Measurements from ENCODE around the gene SFSWAP.
"Not testable (repeated sequence)": the region's sequence is repeated elsewhere in the genome, so short reads cannot be mapped to it uniquely, and the experiment has no call there.

Gene SFSWAP

DNA sequence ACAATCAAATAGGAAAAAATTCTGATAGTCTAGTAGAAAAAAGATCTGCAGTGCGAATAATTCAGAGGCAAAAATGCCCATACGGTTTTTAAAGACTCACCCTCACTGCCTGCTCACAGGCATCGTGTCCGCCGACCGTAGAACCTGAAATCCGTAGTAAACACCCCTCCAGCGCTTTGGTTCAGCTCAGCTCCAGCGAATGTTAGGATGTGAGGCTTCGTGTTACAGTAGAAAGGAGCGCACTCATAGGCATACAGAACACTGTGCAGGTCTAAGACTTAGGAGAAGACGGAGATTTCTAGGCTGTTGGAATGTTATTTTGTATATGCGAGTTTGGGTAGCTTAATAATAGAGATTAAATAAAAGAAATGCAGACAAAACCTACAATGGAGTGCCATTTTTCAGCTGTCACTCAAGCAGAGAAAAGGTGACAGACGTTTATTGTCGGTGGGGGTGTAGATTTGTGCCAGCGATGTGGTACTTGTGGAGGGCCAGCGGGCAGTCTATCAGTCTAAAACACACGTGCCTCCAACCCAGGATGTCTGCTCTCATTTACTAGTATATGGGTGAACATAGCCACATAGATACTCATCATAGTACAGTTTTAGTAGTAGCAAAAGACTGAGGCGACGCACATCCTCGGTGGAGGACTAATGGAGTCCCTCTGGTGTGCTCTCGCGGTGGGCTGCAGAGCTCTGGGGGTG, 25.7 kb downstream of the SFSWAP start:
- no peak for DNase-seq (ENCODE audit: low read depth)

DNA sequence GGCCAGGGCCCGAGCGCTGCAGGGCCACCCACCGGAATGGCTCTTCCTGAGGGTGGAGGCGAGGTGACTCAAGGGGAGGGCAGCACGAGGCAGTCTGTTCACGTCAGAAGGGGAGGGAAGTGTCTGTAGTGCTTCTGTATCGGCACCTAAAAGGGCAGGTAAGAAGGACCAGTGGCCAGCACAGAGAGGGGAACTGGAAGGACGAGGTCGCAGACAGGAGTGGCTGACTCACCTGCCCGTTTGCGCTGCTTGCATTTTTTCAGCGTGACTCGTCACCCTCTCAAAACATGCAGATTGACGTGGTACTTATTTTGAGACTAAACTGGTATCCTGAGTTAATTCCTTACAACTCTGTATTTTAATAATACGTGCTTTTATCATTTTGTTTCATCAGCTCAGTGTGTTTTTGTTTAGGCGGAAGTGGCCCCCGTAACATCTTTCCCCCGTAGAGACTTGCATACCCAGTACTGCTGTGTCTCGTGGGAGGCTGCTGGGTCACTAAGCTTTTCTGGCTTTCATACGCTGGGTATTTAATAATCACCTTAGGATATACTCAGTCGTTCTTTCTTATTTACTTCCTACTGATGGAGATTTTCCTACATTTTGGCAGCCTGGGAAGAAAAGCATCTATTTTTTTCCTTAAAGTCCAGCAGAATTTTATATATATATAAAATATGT, 26.4 kb downstream of the SFSWAP start:
- no peak for DNase-seq (ENCODE audit: low read depth)

DNA sequence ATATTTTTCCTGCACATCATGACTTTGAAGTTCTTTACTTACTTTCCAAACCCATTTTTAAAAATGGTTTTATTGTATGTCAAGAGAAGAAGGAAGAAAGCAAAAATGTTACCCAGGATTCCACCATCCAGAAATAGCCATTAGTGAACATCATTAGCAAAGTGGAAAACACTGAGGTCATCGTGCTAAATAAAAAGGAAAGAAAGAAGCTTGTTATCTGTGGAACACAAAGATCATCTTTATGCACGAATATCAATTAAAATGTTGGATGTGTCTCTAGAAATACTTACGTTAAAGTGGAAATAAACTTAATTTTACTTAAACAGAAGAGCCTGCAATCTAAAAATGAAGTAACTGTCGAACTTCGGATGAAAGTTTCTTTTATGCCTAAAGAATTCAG, 27.3 kb downstream of the SFSWAP start:
- no peak for DNase-seq (ENCODE audit: low read depth)

DNA sequence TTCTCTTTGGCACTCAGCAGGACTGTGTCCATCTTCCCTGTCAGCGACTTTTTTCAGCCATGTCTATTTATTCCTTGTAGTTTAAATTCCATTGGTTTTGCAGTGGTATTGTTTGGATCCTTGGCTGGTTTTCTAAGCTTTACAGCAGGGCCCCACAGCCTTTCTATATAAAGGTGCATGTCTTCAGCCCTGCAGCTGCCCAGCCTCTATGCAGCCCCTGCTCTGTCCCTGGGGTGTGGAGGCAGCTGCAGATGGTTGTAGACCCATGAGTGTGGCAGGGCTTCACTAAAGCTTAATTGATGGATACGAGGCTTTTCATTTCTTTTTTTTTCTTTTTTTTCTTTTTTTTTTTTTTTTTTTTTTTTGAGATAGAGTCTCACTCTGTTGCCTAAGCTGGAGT, 29.7 kb downstream of the SFSWAP start:
- DNase-seq (ENCODE audit: low read depth), result no peak

DNA sequence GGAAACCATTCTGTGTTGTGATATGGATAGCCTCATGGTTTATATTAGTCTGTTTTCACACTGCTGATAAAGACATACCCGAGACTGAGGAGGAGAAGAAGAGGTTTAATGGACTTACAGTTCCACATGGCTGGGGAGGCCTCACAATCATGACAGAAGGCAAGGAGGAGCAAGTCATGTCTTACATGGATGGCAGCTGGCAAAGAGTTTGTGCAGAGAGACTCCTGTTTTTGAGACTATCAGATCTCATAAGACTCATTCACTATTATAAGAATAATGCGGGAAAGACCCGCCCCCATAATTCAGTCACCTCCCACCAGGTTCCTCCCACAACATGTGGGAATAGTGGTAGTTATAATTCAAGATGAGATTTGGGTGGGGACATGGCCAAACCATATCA, 31.9 kb downstream of the SFSWAP start:
- DNase-seq (ENCODE audit: low read depth), result not testable (repeated sequence)

DNA sequence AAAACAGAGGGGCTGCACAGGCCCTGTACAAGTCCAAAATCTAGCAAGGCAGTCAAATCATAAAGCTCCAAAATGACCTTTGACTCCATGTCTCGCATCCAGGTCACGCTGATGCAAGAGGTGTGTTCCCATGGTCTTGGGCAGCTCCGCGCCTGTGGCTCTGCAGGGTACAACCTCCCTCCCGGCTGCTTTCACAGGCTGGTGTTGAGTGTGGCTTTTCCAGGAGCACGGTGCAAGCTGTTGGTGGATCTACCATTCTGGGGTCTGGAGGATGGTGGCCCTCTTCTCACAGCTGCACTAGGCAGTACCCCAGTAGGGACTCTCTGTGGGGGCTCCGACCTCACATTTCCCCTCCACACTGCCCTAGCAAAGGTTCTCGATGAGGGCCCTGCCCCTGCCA, 32.5 kb downstream of the SFSWAP start:
- DNase-seq (ENCODE audit: low read depth), result not testable (repeated sequence)

DNA sequence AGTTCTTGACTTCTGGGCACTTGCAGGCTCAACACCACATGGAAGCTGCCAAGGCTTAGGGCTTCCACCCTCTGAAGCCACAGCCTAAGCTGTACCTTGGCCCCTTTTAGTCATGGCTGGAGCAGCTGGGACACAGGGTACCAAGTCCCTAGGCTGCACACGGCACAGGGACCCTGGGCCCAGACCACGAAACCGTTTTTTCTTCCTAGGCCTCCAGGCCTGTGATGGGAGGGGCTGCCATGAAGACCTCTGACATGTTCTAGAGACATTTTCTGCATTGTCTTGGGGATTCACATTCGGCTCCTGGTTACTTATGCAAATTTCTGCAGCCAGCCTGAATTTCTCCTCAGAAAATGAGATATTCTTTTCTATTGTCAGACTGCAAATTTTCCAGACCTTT, 33.0 kb downstream of the SFSWAP start:
- DNase-seq (ENCODE audit: low read depth), result not testable (repeated sequence)

DNA sequence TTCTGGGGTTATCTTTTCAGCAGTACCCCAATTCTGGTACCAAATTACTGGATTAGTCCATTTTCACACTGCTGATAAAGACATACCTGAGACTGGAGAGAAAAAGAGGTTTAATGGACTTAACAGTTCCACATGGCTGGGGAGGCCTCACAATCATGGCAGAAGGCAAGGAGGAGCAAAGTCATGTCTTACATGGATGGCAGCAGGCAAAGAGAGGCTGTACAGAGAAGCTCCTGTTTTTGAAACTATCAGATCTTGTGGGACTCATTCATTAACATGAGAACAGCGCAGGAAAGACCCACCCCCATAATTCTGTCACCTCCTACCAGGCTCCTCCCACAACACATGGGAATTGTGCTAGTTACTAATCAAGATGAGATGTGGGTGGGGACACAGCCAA, 33.8 kb downstream of the SFSWAP start:
- DNase-seq (ENCODE audit: low read depth), result not testable (repeated sequence)

DNA sequence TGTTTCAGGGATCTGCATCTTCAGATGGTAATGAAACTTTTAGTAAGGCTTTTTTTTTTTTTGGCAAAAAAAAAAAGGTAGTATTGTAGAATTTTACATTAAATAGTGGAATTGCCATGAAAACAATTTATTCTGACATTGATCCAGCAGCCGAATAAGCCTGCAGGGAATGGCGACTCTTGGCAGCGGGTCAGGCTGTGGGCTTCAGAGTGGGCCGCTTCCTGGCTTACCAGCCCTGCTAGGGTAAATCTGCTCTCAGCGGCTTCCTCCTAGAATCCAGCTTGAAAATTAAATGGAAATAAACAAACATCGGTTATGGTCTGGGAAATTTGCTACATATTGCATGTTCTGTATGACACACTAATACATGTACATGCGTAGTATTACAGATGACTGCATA, 34.8 kb downstream of the SFSWAP start:
- no peak for DNase-seq (ENCODE audit: low read depth)

DNA sequence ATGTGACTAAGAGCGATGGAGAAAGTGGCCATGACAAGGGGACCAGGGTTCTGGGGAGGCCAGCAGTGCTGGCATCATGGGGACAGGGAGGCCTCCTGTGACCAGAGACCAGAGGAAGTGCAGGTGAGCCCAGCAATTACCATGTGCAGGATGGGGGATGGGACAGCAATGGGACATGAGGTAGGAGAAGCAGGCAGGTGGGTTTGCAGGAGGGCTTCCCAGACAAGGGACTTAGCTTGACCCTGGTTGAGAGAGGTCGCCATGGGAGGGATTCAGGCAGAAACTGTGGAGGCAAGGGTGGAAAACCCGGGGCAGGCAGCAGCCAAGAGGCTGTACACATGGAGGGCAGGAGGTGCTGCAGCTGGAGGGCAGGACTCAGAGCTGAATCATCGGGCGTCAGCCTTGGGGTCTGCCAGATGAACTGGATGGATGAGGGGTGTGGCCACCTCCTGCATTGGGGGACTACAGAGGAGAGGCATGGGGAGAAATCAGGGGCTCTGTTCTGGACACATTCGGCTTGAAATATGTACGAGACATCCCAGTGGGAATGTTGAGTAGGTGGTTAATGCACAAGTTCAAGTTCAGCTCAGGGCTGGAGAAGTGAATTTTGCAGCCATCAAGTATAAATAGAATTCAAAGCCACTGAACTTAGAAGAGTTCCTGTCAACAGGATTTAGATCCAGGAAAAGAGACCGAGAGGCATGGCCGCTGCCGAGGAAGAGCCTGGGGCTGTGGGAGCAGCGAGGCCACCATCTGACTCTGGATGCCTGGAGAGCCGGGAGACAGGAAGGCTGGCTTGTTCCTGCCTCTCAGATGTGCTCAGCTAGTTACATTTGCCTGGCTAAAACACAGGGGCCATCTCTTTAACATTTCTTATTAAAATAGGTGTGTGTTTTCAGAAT, 36.6 kb downstream of the SFSWAP start:
- no peak for DNase-seq (ENCODE audit: low read depth)

DNA sequence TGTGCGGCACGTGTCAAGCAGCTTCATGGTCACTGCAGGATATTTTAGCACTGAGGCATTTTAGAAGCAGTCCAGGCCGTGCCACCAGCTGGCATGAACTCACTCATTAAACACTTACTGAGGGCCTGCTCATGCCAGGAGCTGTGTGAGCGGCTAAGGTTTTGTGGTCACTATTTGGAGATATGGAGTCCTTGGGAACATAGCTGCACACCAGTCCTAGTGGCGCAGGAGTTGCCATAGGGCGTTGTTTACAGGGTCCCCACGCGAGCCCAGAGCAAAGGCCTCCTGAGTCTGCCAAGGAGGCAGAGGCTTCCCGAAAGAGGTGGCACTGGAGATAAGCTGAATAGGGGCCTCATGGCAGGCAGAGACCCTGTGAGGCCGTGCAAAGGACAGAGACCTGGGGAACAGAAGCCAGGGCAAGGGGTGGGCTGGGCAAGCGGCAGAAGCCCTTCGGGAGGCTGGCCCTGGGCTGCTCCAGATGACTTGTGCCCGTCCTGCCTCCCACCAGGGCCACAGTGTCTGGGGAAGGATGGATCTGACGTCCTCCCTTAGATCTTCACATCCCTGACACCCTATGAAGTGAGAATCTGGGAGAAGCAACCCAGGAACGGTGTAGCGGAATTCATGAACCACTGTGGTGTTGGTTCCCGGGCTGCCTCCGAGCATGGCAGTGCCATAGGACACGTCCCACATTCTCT, 38.9 kb downstream of the SFSWAP start:
- no peak for DNase-seq (ENCODE audit: low read depth)

DNA sequence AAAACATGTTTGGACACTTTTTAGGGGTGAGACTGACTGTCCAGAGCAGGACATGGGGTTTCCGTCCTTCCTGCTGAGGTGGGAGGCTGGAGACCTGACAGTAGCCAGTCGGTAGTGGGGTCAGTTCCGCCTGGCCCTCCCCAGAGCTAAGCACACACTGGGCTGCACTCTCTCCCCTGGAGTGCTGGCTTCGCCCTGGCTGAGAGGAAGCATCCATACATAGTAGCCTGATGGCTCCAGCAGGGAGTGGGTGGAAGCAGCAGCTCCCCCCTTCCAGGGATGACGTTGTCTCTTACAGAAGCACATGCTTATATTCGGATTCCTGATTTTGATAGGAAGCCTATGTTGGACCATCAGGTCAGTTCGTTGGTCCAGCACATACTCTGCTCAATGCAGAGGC, 40.4 kb downstream of the SFSWAP start:
- DNase-seq (ENCODE audit: low read depth), result no peak

DNA sequence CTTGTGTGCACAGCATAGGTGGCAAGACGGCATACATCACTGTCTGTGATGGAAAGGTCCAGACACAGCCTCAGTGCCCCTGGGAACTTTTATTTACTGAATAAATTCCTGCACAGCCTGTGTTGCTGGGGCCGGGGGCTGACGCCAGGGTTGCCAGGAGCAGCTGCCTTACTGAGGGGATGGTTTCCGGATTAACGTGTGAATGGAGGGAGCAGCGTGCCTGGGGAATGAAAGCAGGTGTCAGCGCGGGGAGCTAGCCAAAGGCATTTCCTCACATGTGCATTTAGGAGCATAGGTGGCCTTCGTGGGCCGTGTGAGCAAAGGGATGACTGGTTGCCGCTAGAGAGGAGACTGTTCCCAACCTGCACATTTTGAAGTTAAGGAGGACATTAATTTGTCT, 41.6 kb downstream of the SFSWAP start:
- no peak for DNase-seq (ENCODE audit: low read depth)

DNA sequence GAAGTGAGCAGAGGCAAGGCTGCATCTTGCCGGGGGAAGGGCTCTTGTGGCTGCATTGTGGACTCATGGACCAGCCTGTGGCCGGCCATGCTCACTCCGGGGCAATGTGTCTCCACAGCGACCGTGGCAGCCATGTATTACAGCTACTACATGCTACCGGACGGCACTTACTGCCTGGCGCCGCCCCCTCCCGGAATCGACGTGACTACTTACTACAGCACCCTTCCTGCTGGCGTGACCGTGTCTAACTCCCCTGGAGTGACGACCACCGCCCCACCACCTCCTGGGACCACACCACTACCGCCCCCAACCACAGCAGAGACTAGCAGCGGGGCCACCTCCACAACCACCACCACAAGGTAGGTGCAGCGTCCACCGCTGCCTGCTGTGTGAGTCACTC, 42.1 kb downstream of the SFSWAP start:
- no peak for DNase-seq (ENCODE audit: low read depth)

DNA sequence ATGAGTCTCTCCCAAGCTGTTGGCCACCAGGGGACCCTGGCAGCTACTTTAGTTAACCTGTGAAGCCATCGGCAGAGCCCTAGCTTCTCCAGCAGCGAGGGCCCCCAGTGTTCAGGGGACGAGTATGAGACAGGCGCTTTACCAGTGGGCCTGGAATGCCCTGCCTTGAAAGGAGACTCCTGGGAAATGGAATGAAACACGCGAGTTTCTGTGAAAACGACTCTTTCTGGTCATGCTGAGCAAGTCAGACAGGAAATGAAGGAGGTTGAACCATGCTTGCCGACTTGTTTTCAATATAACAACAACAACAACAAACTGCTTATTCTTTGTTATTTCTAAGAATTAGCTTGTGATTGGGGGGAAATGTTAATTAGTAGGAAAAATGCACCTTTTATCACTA, 42.9 kb downstream of the SFSWAP start:
- DNase-seq (ENCODE audit: low read depth), result no peak

DNA sequence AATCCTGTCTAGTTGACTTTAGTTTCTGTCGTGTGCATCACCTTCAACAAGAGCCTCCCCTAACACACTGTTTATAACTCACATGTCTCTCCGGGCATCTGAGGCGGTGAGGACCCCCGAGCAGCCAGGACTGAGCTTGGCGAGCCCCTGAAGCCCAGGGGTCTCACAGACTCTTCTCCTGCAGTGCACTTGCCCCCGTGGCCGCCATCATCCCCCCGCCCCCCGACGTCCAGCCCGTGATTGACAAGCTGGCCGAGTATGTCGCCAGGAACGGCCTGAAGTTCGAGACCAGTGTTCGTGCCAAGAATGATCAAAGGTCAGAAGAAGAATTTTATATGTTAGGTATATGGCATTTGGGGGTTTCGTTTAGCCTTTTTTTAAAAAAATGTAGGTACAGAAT, 43.3 kb downstream of the SFSWAP start:
- no peak for DNase-seq (ENCODE audit: low read depth)

DNA sequence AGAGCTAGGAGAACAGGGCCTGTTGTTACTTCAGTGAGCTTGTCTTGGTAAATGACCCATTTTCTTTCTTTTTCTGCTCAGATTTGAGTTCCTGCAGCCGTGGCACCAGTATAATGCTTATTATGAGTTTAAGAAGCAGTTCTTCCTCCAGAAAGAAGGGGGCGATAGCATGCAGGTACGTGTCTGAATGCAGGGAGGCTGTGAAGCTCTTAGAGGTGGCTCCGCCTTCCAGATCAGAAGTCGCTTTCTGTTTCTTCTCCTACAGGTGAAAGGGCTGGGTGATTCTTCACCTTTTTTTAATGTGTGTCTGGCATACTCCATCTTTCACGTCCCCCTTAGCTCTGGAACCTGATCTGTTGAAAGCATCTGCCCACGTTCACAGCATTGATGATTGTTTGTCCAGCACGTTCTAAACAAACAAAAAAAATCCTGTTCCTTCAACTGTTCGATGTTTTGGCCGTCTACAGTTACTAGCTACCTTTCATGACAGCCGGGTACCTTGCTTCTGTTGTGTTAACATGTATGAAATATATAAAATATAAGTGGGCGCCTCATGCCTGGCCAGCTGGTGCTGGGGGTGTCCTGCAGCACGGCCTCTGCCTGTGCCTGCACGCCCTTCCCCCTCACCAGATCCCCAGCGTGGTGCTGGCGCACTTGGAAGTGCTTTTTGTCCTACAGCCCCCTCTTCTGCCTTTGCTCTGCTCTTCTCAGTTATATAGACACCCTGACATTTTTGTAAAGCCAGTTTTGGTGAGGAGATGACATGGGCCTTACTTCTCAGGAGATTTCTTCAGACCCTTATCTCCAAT, 44.6 kb downstream of the SFSWAP start:
- DNase-seq (ENCODE audit: low read depth), result peak; percentile 15

DNA sequence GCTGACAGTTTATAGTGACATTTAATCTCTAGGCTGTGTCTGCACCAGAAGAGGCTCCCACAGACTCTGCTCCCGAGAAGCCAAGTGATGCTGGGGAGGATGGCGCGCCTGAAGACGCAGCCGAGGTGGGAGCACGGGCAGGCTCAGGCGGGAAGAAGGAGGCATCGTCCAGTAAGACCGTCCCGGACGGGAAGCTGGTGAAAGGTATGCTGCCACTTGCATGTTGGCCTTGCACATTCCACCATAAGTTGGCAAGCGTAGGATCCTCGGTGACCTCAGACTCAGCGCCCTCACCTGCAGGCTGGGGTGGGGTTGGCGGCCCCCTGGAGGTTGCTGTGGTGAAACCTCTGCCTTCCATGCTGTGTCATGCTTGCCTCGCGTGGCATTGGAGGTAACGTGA, 45.6 kb downstream of the SFSWAP start:
- DNase-seq (ENCODE audit: low read depth), result no peak

DNA sequence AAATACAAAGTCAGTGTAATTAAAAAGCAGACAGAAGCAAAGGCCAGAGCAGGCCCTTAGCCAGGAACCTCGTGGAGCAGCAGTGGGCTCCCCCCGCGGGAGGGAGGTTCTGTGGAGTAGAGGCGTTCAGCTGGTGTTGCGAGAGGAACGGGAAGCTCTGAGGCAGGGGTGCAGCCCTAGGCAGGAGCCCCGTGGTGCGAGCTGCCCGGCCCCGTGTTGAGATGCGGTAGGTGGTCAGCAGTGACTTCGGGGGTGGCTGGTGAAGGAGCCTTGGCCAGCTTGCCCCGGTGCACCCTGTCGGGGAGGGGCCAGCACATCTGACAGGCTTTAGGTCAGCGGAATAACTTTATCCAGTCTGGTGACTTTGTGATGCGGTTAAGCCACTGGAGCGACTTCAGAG, 46.2 kb downstream of the SFSWAP start:
- no peak for DNase-seq (ENCODE audit: low read depth)

DNA sequence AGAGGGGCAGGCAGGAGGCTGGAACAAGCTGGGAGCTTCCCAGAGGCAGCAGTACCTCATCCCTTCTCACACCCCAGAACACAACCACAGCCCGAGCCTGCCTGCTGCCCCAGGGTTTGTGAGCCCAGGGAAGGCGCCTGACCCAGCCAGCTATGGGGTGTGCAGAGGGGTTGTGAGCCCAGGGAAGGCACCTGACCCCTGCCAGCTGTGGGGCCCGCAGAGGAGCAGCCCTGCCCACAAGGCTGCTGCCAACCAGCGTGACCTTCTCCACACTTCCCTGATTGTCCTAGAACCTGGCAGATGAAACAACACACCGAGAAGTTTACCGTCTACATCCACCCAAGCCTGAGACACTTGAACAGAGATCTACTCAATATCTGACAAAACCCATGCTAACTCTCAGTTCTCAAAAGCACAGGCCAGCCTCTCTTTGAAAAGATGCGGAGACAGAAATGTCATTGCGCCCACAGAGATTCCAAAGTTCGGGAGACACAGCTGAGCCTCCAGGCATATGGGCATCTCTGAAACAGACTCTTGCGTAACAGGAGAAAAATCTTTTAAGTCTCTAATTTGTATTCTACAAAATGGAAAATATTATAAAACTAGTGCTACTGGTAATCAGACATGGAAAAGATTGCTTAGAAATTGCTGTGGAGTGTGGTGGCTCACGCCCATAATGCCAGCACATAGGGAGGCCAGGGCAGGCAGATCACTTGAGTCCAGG, 47.3 kb downstream of the SFSWAP start:
- DNase-seq (ENCODE audit: low read depth), result no peak

DNA sequence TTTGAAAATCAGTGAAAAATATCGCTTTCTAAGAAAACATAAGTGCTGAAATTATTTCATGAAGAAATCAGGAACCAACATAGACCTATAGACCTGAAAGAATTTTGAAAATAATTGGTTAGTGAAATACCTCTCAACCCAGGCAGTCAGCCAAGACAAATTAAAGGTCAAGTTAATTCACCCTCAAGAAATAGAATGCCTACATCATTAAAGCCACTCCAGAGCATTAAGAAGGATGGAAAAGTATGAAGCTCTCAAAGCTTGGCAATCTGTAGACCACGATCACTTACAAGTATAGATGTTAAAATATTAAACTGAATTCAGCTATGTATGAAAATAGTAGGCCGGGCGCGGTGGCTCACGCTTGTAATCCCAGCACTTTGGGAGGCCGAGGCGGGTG, 48.3 kb downstream of the SFSWAP start:
- DNase-seq (ENCODE audit: low read depth), result no peak
